ENCODE measurements around the gene GRID2IP. TPM values are rescaled to one million over a fixed set of nuclear protein-coding genes. Genes with fewer than 3 reads are reported as not detected.
A peak's percentile ranks its signal among the peaks of the same experiment; 100 is the strongest.

Gene GRID2IP
- total and polyA plus RNA-seq, 2 of the 13 experiments (the other 11 are each of a cell fraction or from before 2014, with no cell fraction given): 0.03 TPM; not detected in 1

GRCh38 chr7:6478186-6478585 lies 73.1 kb downstream of the GRID2IP start:
- Histone ChIP-seq H3K27ac (ENCODE audit: extremely low read length, insufficient read depth, low read length) (no peak overlapping the region), H3K79me2 (ENCODE audit: insufficient read depth, low read length) (peaks cover 98% of the 10 kb centered on the region), H3K4me1 (ENCODE audit: insufficient read depth, low read length) (peaks cover 81% of the 10 kb centered on the region), H2AFZ (ENCODE audit: low read length) (no peak overlapping the region), H4K20me1 (ENCODE audit: insufficient read depth, low read length) (peaks cover 99% of the 10 kb centered on the region), H3K27me3 (ENCODE audit: control insufficient read depth in 1 of 2, insufficient read depth in 2 of 2, low read length in 2 of 2) (no peaks in the 10 kb centered on the region; a peak in 1 of 5 replicates), H3K4me3 (replicated peaks in 1 of 3; ENCODE audit: insufficient read depth in 1 of 3, low read depth in 2 of 3, low read length in 3 of 3) (no peak overlapping the region), H3K9me3 (ENCODE audit: low read length) (no peaks in the 10 kb centered on the region), H3K9ac (ENCODE audit: insufficient read depth, low read depth, low read length) (no peak overlapping the region), H3K36me3 (replicated peaks in 1 of 2; ENCODE audit: control insufficient read depth in 1 of 2, insufficient read depth in 2 of 2, low read length in 2 of 2) (peaks cover 11 to 55% of the 10 kb centered on the region in 2 experiments), H3K4me2 (ENCODE audit: low read depth, low read length) (no peak overlapping the region)
- in situ Hi-C loops (cut with HindIII; ENCODE audit: extremely low pct_ligation_motif_present, low pct_unique_long_range_greater_than_20kb) (no loop called here), intact Hi-C loops (cut with micrococcal nuclease; ENCODE audit: unreplicated experiment) (no loop called here)
- CTCF ChIA-PET (ENCODE audit: low intra/inter-chr PET ratio, low total read pairs): no interaction called here
- no peak for TF ChIP-seq ZMAT3 (CRISPR knock-in tag; conservative IDR thresholded peaks at IDR 0.05)
- TF ChIP-seq NR0B2 (CRISPR knock-in tag; IDR thresholded peaks at IDR 0.05): no peak
- TF ChIP-seq SRSF1 (optimal IDR thresholded peaks at IDR 0.05; ENCODE audit: low read depth, low read length): no peak
- no peak for TF ChIP-seq CBFB (CRISPR knock-in tag; IDR thresholded peaks at IDR 0.05)
- TF ChIP-seq XRCC5 (optimal IDR thresholded peaks at IDR 0.05; ENCODE audit: low read length): no peak
- TF ChIP-seq ZNF777 (CRISPR knock-in tag; IDR thresholded peaks at IDR 0.05): no peak
- 0 out of 4 replicates have a peak, but pooled peaks of 1 of the 2 experiments have one; percentile 13 for TF ChIP-seq POLR2A (IDR thresholded peaks at IDR 0.05; ENCODE audit: insufficient read depth in 1 of 2, low read depth in 2 of 2, low read length in 2 of 2)
- BruUV-seq (replicated peaks): no TSS peak
- FAIRE-seq (no peak), DNase-seq (ENCODE audit: low spot score) (no peak), ATAC-seq (no peak)
- POLR2A ChIA-PET: interaction anchor here (0.7 to 2.5 kb wide), 2 partner anchors 30 to 100 kb away, joined by 3 to 9 read pairs; partner anchors contain the start of gene DAGLB
- whole genome bisulfite sequencing (ENCODE audit: low lambda C conversion rate): 95% methylated on average over 7 of the region's 7 CpGs

GRCh38 chr7:6477318-6477660 lies 74.0 kb downstream of the GRID2IP start:
- H3K9ac ChIP-seq (ENCODE audit: insufficient read depth, low read depth, low read length): no peak overlapping the region
- no peak for ATAC-seq
- no peak for DNase-seq (ENCODE audit: low spot score)
- peaks cover 100% of the 10 kb centered on the region for H4K20me1 ChIP-seq (ENCODE audit: insufficient read depth, low read length)
- peaks cover 14 to 62% of the 10 kb centered on the region in 2 experiments for H3K36me3 ChIP-seq (replicated peaks in 1 of 2; ENCODE audit: control insufficient read depth in 1 of 2, insufficient read depth in 2 of 2, low read length in 2 of 2)
- no peaks in the 10 kb centered on the region for H3K9me3 ChIP-seq (ENCODE audit: low read length)
- H3K27me3 ChIP-seq (ENCODE audit: control insufficient read depth in 1 of 2, insufficient read depth in 2 of 2, low read length in 2 of 2): no peaks in the 10 kb centered on the region
- peaks cover 81% of the 10 kb centered on the region for H3K4me1 ChIP-seq (ENCODE audit: insufficient read depth, low read length)
- peaks cover 98% of the 10 kb centered on the region for H3K79me2 ChIP-seq (ENCODE audit: insufficient read depth, low read length)
- no peak overlapping the region for H3K4me2 ChIP-seq (ENCODE audit: low read depth, low read length)
- intact Hi-C loops (cut with micrococcal nuclease; ENCODE audit: unreplicated experiment): no loop called here
- in situ Hi-C loops (cut with HindIII; ENCODE audit: extremely low pct_ligation_motif_present, low pct_unique_long_range_greater_than_20kb): no loop called here
- no peak for FAIRE-seq
- no peak overlapping the region for H3K4me3 ChIP-seq (replicated peaks in 1 of 3; ENCODE audit: insufficient read depth in 1 of 3, low read depth in 2 of 3, low read length in 3 of 3)
- H3K27ac ChIP-seq (ENCODE audit: extremely low read length, insufficient read depth, low read length): no peak overlapping the region
- ChIA-PET POLR2A (interaction anchor here (0.6 to 2.5 kb wide), 4 partner anchors 10 to 101 kb away, joined by 3 to 9 read pairs (median 3); partner anchors contain the start of gene DAGLB), CTCF (ENCODE audit: low intra/inter-chr PET ratio, low total read pairs) (no interaction called here)
- no TSS peak for BruUV-seq (replicated peaks)
- H2AFZ ChIP-seq (ENCODE audit: low read length): no peak overlapping the region
- WGBS (ENCODE audit: low lambda C conversion rate): 93% methylated on average over 1 of the region's 1 CpG
- TF ChIP-seq ZNF562 (CRISPR knock-in tag; IDR thresholded peaks at IDR 0.05; ENCODE audit: borderline replicate concordance): no peak
- no peak for TF ChIP-seq IKZF1 (IDR thresholded peaks at IDR 0.05)
- no peak for TF ChIP-seq FOSL1 (CRISPR knock-in tag; IDR thresholded peaks at IDR 0.05; ENCODE audit: borderline replicate concordance)
- no peak for TF ChIP-seq ZNF17 (CRISPR knock-in tag; IDR thresholded peaks at IDR 0.05)
- TF ChIP-seq, protein P1, sequence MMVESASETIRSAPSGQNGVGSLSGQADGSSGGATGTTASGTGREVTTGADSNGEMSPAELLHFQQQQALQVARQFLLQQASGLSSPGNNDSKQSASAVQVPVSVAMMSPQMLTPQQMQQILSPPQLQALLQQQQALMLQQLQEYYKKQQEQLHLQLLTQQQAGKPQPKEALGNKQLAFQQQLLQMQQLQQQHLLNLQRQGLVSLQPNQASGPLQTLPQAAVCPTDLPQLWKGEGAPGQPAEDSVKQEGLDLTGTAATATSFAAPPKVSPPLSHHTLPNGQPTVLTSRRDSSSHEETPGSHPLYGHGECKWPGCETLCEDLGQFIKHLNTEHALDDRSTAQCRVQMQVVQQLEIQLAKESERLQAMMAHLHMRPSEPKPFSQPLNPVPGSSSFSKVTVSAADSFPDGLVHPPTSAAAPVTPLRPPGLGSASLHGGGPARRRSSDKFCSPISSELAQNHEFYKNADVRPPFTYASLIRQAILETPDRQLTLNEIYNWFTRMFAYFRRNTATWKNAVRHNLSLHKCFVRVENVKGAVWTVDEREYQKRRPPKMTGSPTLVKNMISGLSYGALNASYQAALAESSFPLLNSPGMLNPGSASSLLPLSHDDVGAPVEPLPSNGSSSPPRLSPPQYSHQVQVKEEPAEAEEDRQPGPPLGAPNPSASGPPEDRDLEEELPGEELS (CRISPR knock-in tag; IDR thresholded peaks at IDR 0.05): no peak
- TF ChIP-seq MIER3 (CRISPR knock-in tag; IDR thresholded peaks at IDR 0.05; ENCODE audit: borderline replicate concordance): no peak
- TF ChIP-seq ZNF784 (CRISPR knock-in tag; IDR thresholded peaks at IDR 0.05; ENCODE audit: borderline replicate concordance): no peak
- no peak for TF ChIP-seq ARID2 (CRISPR knock-in tag; IDR thresholded peaks at IDR 0.05; ENCODE audit: borderline replicate concordance)
- no peak for TF ChIP-seq HNRNPLL (IDR thresholded peaks at IDR 0.05; ENCODE audit: low read depth, low read length, poor library complexity, severe bottlenecking)
- no peak for TF ChIP-seq BCL6 (CRISPR knock-in tag; IDR thresholded peaks at IDR 0.05)
- TF ChIP-seq ZSCAN20 (CRISPR knock-in tag; IDR thresholded peaks at IDR 0.05; ENCODE audit: borderline replicate concordance): no peak
